ENCODE measurements around the gene MCF2L.
"Not testable (repeated sequence)": the region's sequence is repeated elsewhere in the genome, so short reads cannot be mapped to it uniquely, and the experiment has no call there.

Gene MCF2L

DNA sequence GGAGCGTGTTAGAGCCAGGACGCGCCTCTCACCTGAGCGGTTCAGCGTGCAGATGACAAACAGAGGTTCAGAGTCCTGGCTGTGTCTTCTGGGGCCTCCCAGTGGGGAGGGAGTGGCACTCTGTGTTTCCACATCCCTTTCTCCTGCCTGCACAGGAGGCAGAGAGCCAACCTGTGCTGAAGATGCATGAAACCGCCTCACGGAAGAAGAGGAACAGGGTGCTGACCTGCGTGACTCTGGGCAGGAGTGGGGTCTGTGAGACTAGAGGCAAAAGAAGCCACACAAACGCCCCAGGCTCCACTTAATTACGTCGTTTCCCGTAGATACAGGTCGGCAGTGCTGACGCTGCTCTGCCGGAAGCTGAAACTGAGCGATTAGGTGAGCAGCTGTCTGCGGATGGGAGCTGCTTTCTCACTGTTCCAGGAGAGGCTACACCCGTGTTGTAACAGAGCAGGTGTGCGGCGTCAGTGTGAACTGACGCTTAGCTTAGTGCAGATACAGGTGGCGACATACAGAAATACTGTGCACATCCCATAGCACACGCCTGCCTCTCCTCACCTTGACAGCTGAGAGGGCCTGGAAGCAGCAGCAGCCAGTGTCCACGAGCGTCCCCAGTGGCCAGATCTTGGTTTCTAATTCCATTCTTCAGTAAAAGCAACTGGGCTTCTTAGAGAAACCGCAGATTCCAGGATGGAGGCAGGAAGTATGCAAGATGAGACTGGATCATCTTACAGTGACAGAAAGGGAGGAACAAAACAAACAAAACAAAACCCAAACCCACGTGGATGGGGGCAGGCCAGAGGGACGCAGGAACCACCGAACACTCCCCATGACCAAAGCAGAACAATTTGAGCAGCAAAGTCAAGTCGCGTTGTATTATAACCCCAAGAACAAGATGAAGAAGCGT is 37.7 kb upstream of the MCF2L start:
- Histone ChIP-seq H3K4me1 (ENCODE audit: control insufficient read depth, insufficient read depth, low read length) (peaks cover 14% of the 10 kb centered on the region), H3K36me3 (ENCODE audit: control insufficient read depth in 2 of 2, insufficient read depth in 2 of 2, low read length in 2 of 2) (no peaks in the 10 kb centered on the region), H3K27ac (ENCODE audit: low read length) (no peak overlapping the region), H3K4me3 (ENCODE audit: low read length in 2 of 2) (peak overlapping the region in 1 of 2 donors; percentile 22), H3K27me3 (ENCODE audit: control insufficient read depth in 1 of 2, insufficient read depth in 2 of 2, low read length in 2 of 2) (peaks cover 33 to 35% of the 10 kb centered on the region in 2 donors), H3K9me3 (ENCODE audit: control insufficient read depth in 2 of 2, low read length in 2 of 2) (peaks cover 0 to 2% of the 10 kb centered on the region in 2 donors), H3K9ac (ENCODE audit: low read length in 2 of 2) (no peak overlapping the region)

DNA sequence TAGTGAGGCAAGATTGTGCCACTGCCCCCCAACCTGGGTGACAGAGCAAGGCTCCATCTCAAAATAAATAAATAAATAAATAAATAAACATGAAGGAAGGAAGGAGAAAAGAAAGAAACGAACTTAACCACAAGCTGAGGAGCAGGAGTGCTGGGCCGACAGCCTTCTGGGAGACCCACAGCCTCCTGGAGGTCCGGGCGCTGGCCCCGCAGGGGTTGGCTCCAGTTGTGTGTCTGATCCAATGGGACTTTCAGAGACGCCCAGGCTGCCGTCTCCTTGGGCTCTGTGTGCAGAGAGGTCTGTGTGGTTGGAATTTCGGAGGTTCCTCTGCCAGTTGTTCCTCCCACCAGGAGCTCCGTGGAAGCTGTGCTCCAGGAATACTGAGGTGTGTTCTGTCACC is 36.0 kb upstream of the MCF2L start:
- Histone ChIP-seq H3K9ac (ENCODE audit: low read length in 2 of 2) (no peak overlapping the region), H3K36me3 (ENCODE audit: control insufficient read depth in 2 of 2, insufficient read depth in 2 of 2, low read length in 2 of 2) (no peaks in the 10 kb centered on the region), H3K4me1 (ENCODE audit: control insufficient read depth, insufficient read depth, low read length) (peaks cover 14% of the 10 kb centered on the region), H3K9me3 (ENCODE audit: control insufficient read depth in 2 of 2, low read length in 2 of 2) (no peaks in the 10 kb centered on the region), H3K27me3 (ENCODE audit: control insufficient read depth in 1 of 2, insufficient read depth in 2 of 2, low read length in 2 of 2) (peaks cover 25 to 33% of the 10 kb centered on the region in 2 donors), H3K4me3 (ENCODE audit: low read length in 2 of 2) (no peak overlapping the region), H3K27ac (ENCODE audit: low read length) (no peak overlapping the region)

DNA sequence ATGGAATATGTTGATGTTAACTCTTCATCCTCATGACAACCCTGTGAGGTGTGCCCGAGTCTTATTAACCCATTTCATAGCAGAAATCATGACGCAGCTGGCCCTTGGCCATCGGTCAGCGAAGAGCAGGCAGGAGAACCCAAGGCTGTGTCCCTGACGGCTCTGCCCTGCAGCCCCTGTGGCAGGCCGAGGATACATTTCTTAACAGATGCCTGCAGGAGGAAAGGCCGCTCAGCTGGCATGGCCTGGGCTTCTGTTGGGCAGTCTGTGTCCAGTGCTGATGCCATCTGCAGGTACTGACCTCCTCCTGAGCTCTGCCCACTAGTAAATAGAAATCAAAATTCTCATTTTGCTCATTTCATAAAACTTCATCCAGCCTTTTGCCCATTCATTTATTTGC is 35.4 kb upstream of the MCF2L start:
- H3K9me3 ChIP-seq (ENCODE audit: control insufficient read depth in 2 of 2, low read length in 2 of 2): no peaks in the 10 kb centered on the region
- peaks cover 14% of the 10 kb centered on the region for H3K4me1 ChIP-seq (ENCODE audit: control insufficient read depth, insufficient read depth, low read length)
- H3K27me3 ChIP-seq (ENCODE audit: control insufficient read depth in 1 of 2, insufficient read depth in 2 of 2, low read length in 2 of 2): peaks cover 25 to 30% of the 10 kb centered on the region in 2 donors
- H3K4me3 ChIP-seq (ENCODE audit: low read length in 2 of 2): no peak overlapping the region
- H3K9ac ChIP-seq (ENCODE audit: low read length in 2 of 2): no peak overlapping the region
- no peak overlapping the region for H3K27ac ChIP-seq (ENCODE audit: low read length)
- no peaks in the 10 kb centered on the region for H3K36me3 ChIP-seq (ENCODE audit: control insufficient read depth in 2 of 2, insufficient read depth in 2 of 2, low read length in 2 of 2)

DNA sequence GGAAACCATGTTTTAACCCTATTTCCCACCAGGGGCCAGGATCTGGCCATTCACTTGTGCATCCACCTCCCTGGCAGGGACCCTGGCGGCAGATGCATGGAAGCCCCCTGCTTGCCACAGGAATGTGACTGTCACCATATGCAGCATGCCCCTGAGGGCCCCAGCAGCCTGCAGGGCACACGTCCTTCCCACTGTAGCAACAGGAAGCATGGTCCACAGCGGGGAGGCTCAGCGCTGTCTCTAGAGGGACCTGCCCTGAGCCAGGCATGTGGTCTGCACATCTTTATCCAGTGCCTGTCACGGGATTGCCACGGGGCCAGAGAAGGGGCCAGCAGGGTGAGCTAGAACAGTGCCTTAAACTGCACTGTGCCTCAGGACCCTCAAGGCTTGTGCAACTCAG is 34.9 kb upstream of the MCF2L start:
- Histone ChIP-seq H3K27me3 (ENCODE audit: control insufficient read depth in 1 of 2, insufficient read depth in 2 of 2, low read length in 2 of 2) (peaks cover 25 to 26% of the 10 kb centered on the region in 2 donors), H3K27ac (ENCODE audit: low read length) (no peak overlapping the region), H3K4me3 (ENCODE audit: low read length in 2 of 2) (no peak overlapping the region), H3K36me3 (ENCODE audit: control insufficient read depth in 2 of 2, insufficient read depth in 2 of 2, low read length in 2 of 2) (no peaks in the 10 kb centered on the region), H3K9me3 (ENCODE audit: control insufficient read depth in 2 of 2, low read length in 2 of 2) (no peaks in the 10 kb centered on the region), H3K9ac (ENCODE audit: low read length in 2 of 2) (no peak overlapping the region), H3K4me1 (ENCODE audit: control insufficient read depth, insufficient read depth, low read length) (peaks cover 10% of the 10 kb centered on the region)

DNA sequence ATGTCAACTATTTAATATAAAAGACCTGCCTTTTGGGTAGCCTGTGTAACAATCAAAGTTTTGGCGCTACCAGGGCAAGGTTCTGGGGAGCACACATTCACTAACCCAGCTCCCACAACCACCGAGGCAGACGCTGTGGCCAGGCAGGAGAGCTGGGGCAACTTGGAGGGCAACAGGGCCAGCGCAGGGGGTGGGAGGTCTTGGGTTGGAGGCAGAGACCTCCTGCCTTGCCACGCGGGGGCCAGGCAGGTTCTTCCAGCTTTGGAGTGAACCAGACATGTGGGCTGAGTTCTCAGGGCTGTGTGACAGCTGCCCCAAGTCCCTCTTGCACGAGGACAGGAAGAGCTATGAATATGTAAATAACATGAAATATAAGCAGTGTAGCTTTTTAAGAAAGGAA is 30.3 kb upstream of the MCF2L start:
- no peaks in the 10 kb centered on the region for H3K9me3 ChIP-seq (ENCODE audit: control insufficient read depth in 2 of 2, low read length in 2 of 2)
- no peak overlapping the region for H3K4me3 ChIP-seq (ENCODE audit: low read length in 2 of 2)
- peaks cover 10% of the 10 kb centered on the region for H3K4me1 ChIP-seq (ENCODE audit: control insufficient read depth, insufficient read depth, low read length)
- no peak overlapping the region for H3K27ac ChIP-seq (ENCODE audit: low read length)
- no peak overlapping the region for H3K9ac ChIP-seq (ENCODE audit: low read length in 2 of 2)
- no peaks in the 10 kb centered on the region for H3K36me3 ChIP-seq (ENCODE audit: control insufficient read depth in 2 of 2, insufficient read depth in 2 of 2, low read length in 2 of 2)
- peaks cover 5 to 11% of the 10 kb centered on the region in 2 donors for H3K27me3 ChIP-seq (ENCODE audit: control insufficient read depth in 1 of 2, insufficient read depth in 2 of 2, low read length in 2 of 2)

DNA sequence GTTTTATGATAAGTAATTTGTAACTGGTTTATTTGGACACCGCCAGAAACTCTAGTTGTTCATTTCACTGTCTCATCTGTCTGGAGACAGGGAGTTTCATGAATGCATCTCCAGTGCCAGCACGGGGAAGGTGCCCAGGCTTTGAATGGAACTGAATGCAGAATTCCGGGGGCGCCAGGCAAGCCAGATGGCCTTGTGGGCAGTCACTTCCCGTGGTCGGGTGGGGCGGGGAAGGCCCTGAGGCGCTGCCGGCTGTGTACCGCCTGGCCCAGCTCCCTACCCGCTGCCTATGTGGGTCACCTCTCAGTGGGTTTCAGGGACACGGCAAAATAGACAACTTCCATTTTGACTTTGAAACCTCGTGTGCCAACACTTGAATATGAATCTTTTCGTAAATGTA is 28.8 kb upstream of the MCF2L start:
- Histone ChIP-seq H3K4me1 (ENCODE audit: control insufficient read depth, insufficient read depth, low read length) (peaks cover 16% of the 10 kb centered on the region), H3K4me3 (ENCODE audit: low read length in 2 of 2) (no peak overlapping the region), H3K36me3 (ENCODE audit: control insufficient read depth in 2 of 2, insufficient read depth in 2 of 2, low read length in 2 of 2) (no peaks in the 10 kb centered on the region), H3K27ac (ENCODE audit: low read length) (no peak overlapping the region), H3K9me3 (ENCODE audit: control insufficient read depth in 2 of 2, low read length in 2 of 2) (no peaks in the 10 kb centered on the region), H3K9ac (ENCODE audit: low read length in 2 of 2) (no peak overlapping the region), H3K27me3 (ENCODE audit: control insufficient read depth in 1 of 2, insufficient read depth in 2 of 2, low read length in 2 of 2) (peaks cover 2 to 4% of the 10 kb centered on the region in 2 donors)

DNA sequence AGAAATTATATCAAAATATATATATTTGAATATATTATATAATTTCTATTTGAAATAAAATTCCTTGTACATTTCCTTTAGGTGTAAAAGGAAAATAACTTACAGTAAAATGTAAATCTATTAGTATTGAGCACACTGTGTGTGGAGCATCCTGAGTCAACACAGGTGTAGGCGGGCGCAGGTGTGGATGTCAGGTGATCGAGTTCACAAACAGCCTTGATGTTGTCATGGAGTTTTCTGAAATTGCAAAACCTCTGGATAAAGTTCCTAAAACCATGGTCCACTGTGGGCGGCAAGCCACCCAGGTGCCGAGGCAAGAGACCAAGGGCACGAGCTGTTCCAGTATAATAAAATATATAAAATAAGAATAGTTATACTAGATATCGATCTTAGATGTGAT is 27.7 kb upstream of the MCF2L start:
- peaks cover 16% of the 10 kb centered on the region for H3K4me1 ChIP-seq (ENCODE audit: control insufficient read depth, insufficient read depth, low read length)
- no peak overlapping the region for H3K9ac ChIP-seq (ENCODE audit: low read length in 2 of 2)
- H3K27ac ChIP-seq (ENCODE audit: low read length): no peak overlapping the region
- H3K36me3 ChIP-seq (ENCODE audit: control insufficient read depth in 2 of 2, insufficient read depth in 2 of 2, low read length in 2 of 2): no peaks in the 10 kb centered on the region
- no peaks in the 10 kb centered on the region for H3K9me3 ChIP-seq (ENCODE audit: control insufficient read depth in 2 of 2, low read length in 2 of 2)
- H3K4me3 ChIP-seq (ENCODE audit: low read length in 2 of 2): no peak overlapping the region
- peaks cover 2 to 4% of the 10 kb centered on the region in 2 donors for H3K27me3 ChIP-seq (ENCODE audit: control insufficient read depth in 1 of 2, insufficient read depth in 2 of 2, low read length in 2 of 2)

DNA sequence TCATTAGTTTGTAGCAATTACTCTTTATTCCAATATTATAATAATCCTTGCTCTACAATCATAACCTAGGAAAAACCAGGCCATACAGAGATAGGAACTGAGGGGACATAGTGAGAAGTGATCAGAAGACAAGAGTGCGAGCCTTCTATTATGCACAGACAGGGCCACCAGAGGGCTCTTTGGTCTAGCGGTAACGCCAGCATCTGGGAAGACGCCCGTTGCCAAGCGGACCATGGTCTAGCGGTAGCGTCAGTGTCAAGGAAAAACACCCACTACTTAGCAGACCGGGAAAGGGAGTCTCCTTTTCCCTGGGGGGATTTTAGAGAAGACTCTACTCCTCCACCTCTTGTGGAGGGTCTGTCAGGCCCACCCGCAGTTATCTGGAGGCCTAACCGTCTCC is 27.2 kb upstream of the MCF2L start:
- not testable (repeated sequence) for H3K27ac ChIP-seq (ENCODE audit: low read length); H3K36me3 ChIP-seq (ENCODE audit: control insufficient read depth in 2 of 2, insufficient read depth in 2 of 2, low read length in 2 of 2); H3K9ac ChIP-seq (ENCODE audit: low read length in 2 of 2); H3K9me3 ChIP-seq (ENCODE audit: control insufficient read depth in 2 of 2, low read length in 2 of 2); H3K27me3 ChIP-seq (ENCODE audit: control insufficient read depth in 1 of 2, insufficient read depth in 2 of 2, low read length in 2 of 2); H3K4me3 ChIP-seq (ENCODE audit: low read length in 2 of 2)
- H3K4me1 ChIP-seq (ENCODE audit: control insufficient read depth, insufficient read depth, low read length): peaks cover 16% of the 10 kb centered on the region

DNA sequence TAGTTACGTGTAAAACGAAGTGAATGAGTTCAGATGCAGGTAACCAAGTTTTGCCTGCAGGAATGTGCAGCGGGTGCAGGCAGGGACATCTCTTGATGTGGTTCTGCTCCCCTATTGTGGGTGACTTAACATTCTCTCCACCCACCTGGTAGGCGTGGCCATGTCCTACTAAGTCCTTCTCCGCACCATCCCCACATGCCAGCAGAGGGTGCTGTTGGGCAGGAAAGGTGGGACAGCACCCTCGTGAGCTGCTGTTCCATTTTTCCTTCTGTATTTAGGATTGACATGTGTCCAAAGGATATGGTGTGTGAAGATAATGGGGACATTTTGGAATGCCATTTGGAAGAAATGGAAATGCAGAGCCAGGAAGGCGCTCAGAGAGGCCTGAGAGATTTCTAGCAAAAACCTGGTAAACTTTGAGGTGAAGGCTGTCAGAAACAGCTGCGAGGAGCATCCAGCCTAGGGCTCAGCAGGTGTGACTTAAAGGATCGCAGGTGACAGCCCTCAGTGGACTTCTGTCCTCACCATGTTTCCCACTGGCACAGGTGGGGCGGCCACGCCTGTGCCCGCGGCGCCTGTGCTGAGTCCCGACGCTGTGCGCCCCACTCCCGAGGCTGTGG is 26.2 kb upstream of the MCF2L start:
- no peaks in the 10 kb centered on the region for H3K36me3 ChIP-seq (ENCODE audit: control insufficient read depth in 2 of 2, insufficient read depth in 2 of 2, low read length in 2 of 2)
- peak overlapping the region; percentile 70 to 75 for H3K4me3 ChIP-seq (ENCODE audit: low read length in 2 of 2)
- peaks cover 16% of the 10 kb centered on the region for H3K4me1 ChIP-seq (ENCODE audit: control insufficient read depth, insufficient read depth, low read length)
- H3K27ac ChIP-seq (ENCODE audit: low read length): no peak overlapping the region
- H3K9me3 ChIP-seq (ENCODE audit: control insufficient read depth in 2 of 2, low read length in 2 of 2): no peaks in the 10 kb centered on the region
- H3K27me3 ChIP-seq (ENCODE audit: control insufficient read depth in 1 of 2, insufficient read depth in 2 of 2, low read length in 2 of 2): peaks cover 2 to 4% of the 10 kb centered on the region in 2 donors
- no peak overlapping the region for H3K9ac ChIP-seq (ENCODE audit: low read length in 2 of 2)

DNA sequence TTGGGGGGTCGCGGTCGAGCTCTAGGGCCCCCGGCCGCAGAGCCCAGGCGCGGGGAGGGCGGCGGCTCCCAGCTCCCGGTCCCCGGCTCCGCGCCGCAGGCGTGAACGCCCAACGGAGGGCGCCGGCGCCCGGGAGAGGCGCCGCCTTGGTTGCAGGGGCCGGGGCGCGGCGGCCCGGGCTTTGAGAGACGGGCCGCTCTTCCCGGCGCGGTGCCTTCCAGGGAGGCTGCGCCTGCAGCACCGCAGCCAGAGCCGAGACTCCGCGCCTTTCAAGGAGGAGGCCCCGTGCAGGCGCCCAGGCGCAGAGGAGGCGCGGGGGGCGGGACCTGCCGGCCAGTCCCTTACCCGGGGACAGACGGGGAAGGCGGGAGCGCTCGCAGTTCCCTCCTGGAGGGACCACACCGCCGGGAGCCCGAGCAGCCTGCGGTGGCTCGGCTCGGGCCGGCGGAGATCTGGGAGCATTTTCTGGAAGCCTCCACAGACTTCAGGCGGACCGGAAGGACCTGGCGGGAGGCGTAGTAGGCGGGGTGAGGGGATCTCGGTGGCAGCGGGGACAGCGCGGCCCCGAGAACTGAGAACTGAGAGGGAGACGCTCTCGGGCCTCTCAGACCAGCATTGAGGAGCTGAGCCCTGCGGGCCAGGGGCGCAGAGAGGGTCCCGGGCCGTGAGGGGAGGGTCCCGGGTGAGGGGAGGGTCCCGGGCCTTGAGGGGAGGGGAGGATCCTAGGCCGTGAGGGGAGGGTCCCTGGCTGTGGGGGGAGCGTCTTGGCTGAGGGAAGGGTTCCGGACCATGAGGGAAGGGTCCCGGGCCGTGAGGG is 25.5 kb upstream of the MCF2L start:
- Histone ChIP-seq H3K36me3 (ENCODE audit: control insufficient read depth in 2 of 2, insufficient read depth in 2 of 2, low read length in 2 of 2) (no peaks in the 10 kb centered on the region), H3K4me1 (ENCODE audit: control insufficient read depth, insufficient read depth, low read length) (peaks cover 16% of the 10 kb centered on the region), H3K9me3 (ENCODE audit: control insufficient read depth in 2 of 2, low read length in 2 of 2) (no peaks in the 10 kb centered on the region), H3K9ac (ENCODE audit: low read length in 2 of 2) (peak overlapping the region; percentile 36 to 42), H3K27me3 (ENCODE audit: control insufficient read depth in 1 of 2, insufficient read depth in 2 of 2, low read length in 2 of 2) (peaks cover 2 to 4% of the 10 kb centered on the region in 2 donors), H3K27ac (ENCODE audit: low read length) (no peak overlapping the region), H3K4me3 (ENCODE audit: low read length in 2 of 2) (peak overlapping the region; percentile 70 to 75)
